ENCODE data around the gene SLC6A19.

Gene SLC6A19

DNA sequence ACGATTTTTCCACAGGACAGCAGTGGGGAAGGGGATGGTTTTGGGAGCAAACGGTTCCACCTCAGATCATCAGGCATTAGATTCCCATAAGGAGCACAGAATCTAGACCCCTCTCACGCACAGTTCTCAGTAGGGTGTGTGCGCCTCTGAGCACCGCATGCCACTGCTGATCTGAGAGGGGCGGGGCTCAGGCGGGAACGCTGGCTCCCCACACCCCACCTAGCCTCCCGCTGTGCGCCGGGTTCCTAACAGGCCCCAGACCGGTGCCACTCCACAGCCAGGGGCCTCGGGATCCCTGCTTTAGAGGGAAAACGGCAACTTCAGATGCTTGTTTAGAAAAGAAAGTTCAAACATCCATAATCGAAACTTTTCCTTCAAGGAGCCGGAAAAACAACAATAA is 73.1 kb downstream of the SLC6A19 start:
- Mint-ChIP-seq H3K27ac (no peak overlapping the region), H3K9me3 (no peaks in the 10 kb centered on the region), H3K27me3 (peaks cover 8% of the 10 kb centered on the region), H3K4me1 (peaks cover 6% of the 10 kb centered on the region), H3K4me3 (no peak overlapping the region)
- DNase-seq (no peak), ATAC-seq (no peak)

Measured in stimulated activated naive CD8-positive, alpha-beta T cell treated with anti-CD3 and anti-CD28 coated beads, Interleukin-15, amount 100 ng/mL, for 72 hours (primary cell).